Gastroesophageal sphincter (tissue), 3 donors: Measurements from ENCODE around the gene VPS18.

Experiments used
- POLR2A ChIP-seq, 2 donors: fragments of 450-650 bp; IDR thresholded peaks; one replicate each; pipeline ENCODE4 v1.6.1; 2017; ENCODE audit warnings: antibody characterized with exemption in 2 of 2, mild to moderate bottlenecking in 2 of 2, moderate library complexity in 1 of 2
- POLR2AphosphoS5 ChIP-seq: sonication (generic); formaldehyde crosslinking; IDR thresholded peaks from one replicate; pipeline ENCODE4 v1.6.1; 2017; ENCODE audit warnings: antibody characterized with exemption
- TF ChIP-seq, protein P1 (sequence below), 4 experiments: fragments of 200-600 bp in 2 of 4; fragments of 450-650 bp in 2 of 4; sonication (generic) in 1 of 4; IDR thresholded peaks; one replicate each; pipeline ENCODE4 v1.5.1; 2017 to 2019; ENCODE audit warnings: antibody characterized with exemption in 4 of 4, mild to moderate bottlenecking in 2 of 4, moderate library complexity in 2 of 4

DNA sequence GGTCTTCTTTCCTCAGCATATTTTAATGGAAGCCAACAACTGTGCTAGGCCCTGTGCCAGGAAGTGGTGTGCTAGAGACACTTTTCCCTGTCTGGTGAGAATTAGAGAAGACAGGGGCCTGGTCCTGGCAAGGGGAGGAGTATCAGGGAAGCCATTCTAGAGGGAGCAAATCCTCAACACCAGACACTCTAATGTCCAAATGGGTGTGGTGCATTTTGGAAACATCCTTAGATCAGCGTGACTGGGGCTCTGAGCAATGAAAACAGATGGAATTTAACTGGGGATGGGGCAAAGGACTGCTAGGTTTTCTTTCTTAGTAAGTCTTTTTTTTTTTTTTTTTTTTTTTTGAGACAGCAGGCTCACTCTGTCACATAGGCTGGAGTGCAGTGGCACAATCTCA, 7.7 kb upstream of the VPS18 start:
- TF ChIP-seq, protein P1, sequence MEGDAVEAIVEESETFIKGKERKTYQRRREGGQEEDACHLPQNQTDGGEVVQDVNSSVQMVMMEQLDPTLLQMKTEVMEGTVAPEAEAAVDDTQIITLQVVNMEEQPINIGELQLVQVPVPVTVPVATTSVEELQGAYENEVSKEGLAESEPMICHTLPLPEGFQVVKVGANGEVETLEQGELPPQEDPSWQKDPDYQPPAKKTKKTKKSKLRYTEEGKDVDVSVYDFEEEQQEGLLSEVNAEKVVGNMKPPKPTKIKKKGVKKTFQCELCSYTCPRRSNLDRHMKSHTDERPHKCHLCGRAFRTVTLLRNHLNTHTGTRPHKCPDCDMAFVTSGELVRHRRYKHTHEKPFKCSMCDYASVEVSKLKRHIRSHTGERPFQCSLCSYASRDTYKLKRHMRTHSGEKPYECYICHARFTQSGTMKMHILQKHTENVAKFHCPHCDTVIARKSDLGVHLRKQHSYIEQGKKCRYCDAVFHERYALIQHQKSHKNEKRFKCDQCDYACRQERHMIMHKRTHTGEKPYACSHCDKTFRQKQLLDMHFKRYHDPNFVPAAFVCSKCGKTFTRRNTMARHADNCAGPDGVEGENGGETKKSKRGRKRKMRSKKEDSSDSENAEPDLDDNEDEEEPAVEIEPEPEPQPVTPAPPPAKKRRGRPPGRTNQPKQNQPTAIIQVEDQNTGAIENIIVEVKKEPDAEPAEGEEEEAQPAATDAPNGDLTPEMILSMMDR (IDR thresholded peaks at IDR 0.05) = no peak
- TF ChIP-seq POLR2A (IDR thresholded peaks at IDR 0.05) (no peak), POLR2AphosphoS5 (no peak)
